A549 (cell line): ENCODE measurements around the gene HMCN1. TPM values are rescaled to one million over a fixed set of nuclear protein-coding genes. Genes with fewer than 3 reads are reported as not detected.

Source experiments
- ATAC-seq, 2 experiments: fragments of 200-7000 bp in 1 of 2; fragments of >200 bp in 1 of 2; cut with Nextera tagmentation in 1 of 2; cut with Tn5 transposase in 1 of 2; 3 replicates each; pipeline versions ENCODE4 v1.8.0 to v1.9.1; 2018 to 2020; ENCODE audit warnings: mild to moderate bottlenecking in 1 of 2, moderate library complexity in 1 of 2
- CTCF ChIA-PET: fragments of 300-600 bp; sonication (Branson Sonifier 250); formaldehyde crosslinking; extraction: SDS; loops from one replicate; lab custom pipeline; 2021; ENCODE audit warnings: antibody characterized with exemption, inconsistent platforms; lab: Yijun Ruan, JAX
- POLR2A ChIA-PET: fragments of 350-600 bp; formaldehyde crosslinking; extraction: SDS; loops from one replicate; lab custom pipeline; 2021; ENCODE audit warnings: antibody characterized with exemption, inconsistent platforms; lab: Yijun Ruan, JAX
- DNase-seq, 2 experiments: peaks; one replicate each; pipeline versions ENCODE4 v3.0.0 to v3.0.0-alpha.2; 2011 to 2016; ENCODE audit warnings: low read depth in 1 of 2, low spot score in 1 of 2
- FAIRE-seq: peaks from 2 replicates; lab custom pipeline; 2011; peaks lifted over from hg19 to GRCh38; lab: Jason Lieb, UNC
- H3K27ac ChIP-seq, 2 experiments: fragments of >200 bp; sonication (Bioruptor Twin); formaldehyde crosslinking; 3 replicates each; pipeline ENCODE4 v1.5.1; 2016 to 2017
- H3K4me1 ChIP-seq: fragments of >200 bp; sonication (Bioruptor Twin); formaldehyde crosslinking; 3 replicates; pipeline ENCODE4 v1.6.1; 2016
- H3K4me2 ChIP-seq: fragments of >200 bp; sonication (Bioruptor Twin); formaldehyde crosslinking; 3 replicates; pipeline ENCODE4 v1.6.1; 2016
- H3K4me3 ChIP-seq: fragments of >200 bp; sonication (Bioruptor Twin); formaldehyde crosslinking; 3 replicates; pipeline ENCODE4 v1.5.1; 2016
- H3K9me3 ChIP-seq: fragments of >200 bp; sonication (Bioruptor Twin); formaldehyde crosslinking; 3 replicates; pipeline ENCODE4 v1.6.1; 2016
- ATOH8 ChIP-seq: fragments of 250-450 bp; sonication (Bioruptor Pico); IDR thresholded peaks from 2 replicates; pipeline ENCODE4 v1.5.0; 2020; ENCODE audit warnings: low read depth, mild to moderate bottlenecking, moderate library complexity
- CBX8 ChIP-seq: fragments of 200-600 bp; sonication (generic); IDR thresholded peaks from 2 replicates; pipeline ENCODE4 v1.6.1; 2016
- CHD2 ChIP-seq: fragments of 150-350 bp; IDR thresholded peaks from 2 replicates; pipeline ENCODE4 v1.6.1; 2014; ENCODE audit warnings: low read length; ENCODE audit not compliant: partially characterized antibody
- CTCF ChIP-seq: fragments of >200 bp; sonication (Bioruptor Twin); formaldehyde crosslinking; IDR thresholded peaks from 3 replicates; pipeline ENCODE4 v1.5.1; 2016
- E2F6 ChIP-seq: IDR thresholded peaks from 2 replicates; pipeline ENCODE4 v1.6.1; 2012; ENCODE audit warnings: low read depth, borderline replicate concordance
- EHMT2 ChIP-seq: fragments of 200-600 bp; sonication (generic); IDR thresholded peaks from 2 replicates; pipeline ENCODE4 v1.6.1; 2016; ENCODE audit warnings: antibody characterized with exemption, low read depth, mild to moderate bottlenecking, moderate library complexity
- ELK1 ChIP-seq: fragments of 150-350 bp; IDR thresholded peaks from 2 replicates; pipeline ENCODE4 v1.6.1; 2014; ENCODE audit warnings: low read depth, mild to moderate bottlenecking, low read length
- ESRRA ChIP-seq: fragments of 150-350 bp; IDR thresholded peaks from 2 replicates; pipeline ENCODE4 v1.6.1; 2014; ENCODE audit warnings: mild to moderate bottlenecking, low read length, borderline replicate concordance
- FOSL2 ChIP-seq, 2 experiments: fragments of 450-650 bp in 1 of 2; fragments of >200 bp in 1 of 2; sonication (Bioruptor Twin) in 1 of 2; formaldehyde crosslinking; IDR thresholded peaks; 2 replicates each; pipeline versions ENCODE4 v1.5.0 to v1.6.1; 2016 to 2020; ENCODE audit warnings: mild to moderate bottlenecking in 1 of 2, moderate library complexity in 1 of 2
- FOXS1 ChIP-seq: fragments of 250-450 bp; sonication (Bioruptor Pico); IDR thresholded peaks from 2 replicates; pipeline ENCODE4 v1.5.0; 2020; ENCODE audit warnings: mild to moderate bottlenecking, moderate library complexity
- GATA3 ChIP-seq: IDR thresholded peaks from 2 replicates; pipeline ENCODE4 v1.6.1; 2012; ENCODE audit warnings: borderline replicate concordance
- HDAC2 ChIP-seq: fragments of 200-600 bp; sonication (generic); IDR thresholded peaks from 2 replicates; pipeline ENCODE4 v1.6.1; 2016
- HES2 ChIP-seq: fragments of >200 bp; sonication (Bioruptor Twin); formaldehyde crosslinking; IDR thresholded peaks from 2 replicates; pipeline ENCODE4 v1.6.1; 2016
- HOXB5 ChIP-seq: fragments of 250-450 bp; sonication (Bioruptor Pico); IDR thresholded peaks from 2 replicates; pipeline ENCODE4 v1.5.0; 2020; ENCODE audit warnings: mild to moderate bottlenecking, moderate library complexity
- JUN ChIP-seq, 2 experiments: fragments of >200 bp; sonication (Bioruptor Twin); formaldehyde crosslinking; IDR thresholded peaks; 2 replicates in 1 of 2; 3 replicates in 1 of 2; pipeline ENCODE4 v1.6.1; 2016 to 2017
- JUNB ChIP-seq: fragments of >200 bp; sonication (Bioruptor Twin); formaldehyde crosslinking; IDR thresholded peaks from 2 replicates; pipeline ENCODE4 v1.6.1; 2016
- KDM1A ChIP-seq: fragments of 200-600 bp; sonication (generic); IDR thresholded peaks from 2 replicates; pipeline ENCODE4 v1.6.1; 2016; ENCODE audit warnings: low read depth, mild to moderate bottlenecking
- KDM5A ChIP-seq: fragments of 200-600 bp; sonication (generic); IDR thresholded peaks from 2 replicates; pipeline ENCODE4 v1.6.1; 2016; ENCODE audit warnings: antibody characterized with exemption, mild to moderate bottlenecking
- MAFK ChIP-seq: fragments of 450-650 bp; IDR thresholded peaks from 2 replicates; pipeline ENCODE4 v1.6.1; 2014; ENCODE audit not compliant: partially characterized antibody
- MAZ ChIP-seq: fragments of 150-350 bp; IDR thresholded peaks from 2 replicates; pipeline ENCODE4 v1.6.1; 2014; ENCODE audit warnings: antibody characterized with exemption, low read depth, low read length, borderline replicate concordance
- NPAS2 ChIP-seq: fragments of 250-450 bp; sonication (Bioruptor Pico); IDR thresholded peaks from 2 replicates; pipeline ENCODE4 v1.8.0; 2022; ENCODE audit warnings: mild to moderate bottlenecking, moderate library complexity, borderline replicate concordance
- RCOR1 ChIP-seq: fragments of 150-350 bp; IDR thresholded peaks from 2 replicates; pipeline ENCODE4 v1.6.1; 2014; ENCODE audit warnings: antibody characterized with exemption, low read length, low read depth
- RNF2 ChIP-seq: fragments of 200-600 bp; sonication (generic); IDR thresholded peaks from 2 replicates; pipeline ENCODE4 v1.6.1; 2016; ENCODE audit warnings: low read depth, mild to moderate bottlenecking, antibody characterized with exemption, moderate library complexity, borderline replicate concordance
- SREBF2 ChIP-seq: fragments of 450-650 bp; IDR thresholded peaks from 2 replicates; pipeline ENCODE4 v1.6.1; 2014; ENCODE audit warnings: mild to moderate bottlenecking, moderate library complexity
- TFCP2L1 ChIP-seq: fragments of 250-450 bp; sonication (Bioruptor Pico); IDR thresholded peaks from 2 replicates; pipeline ENCODE4 v1.5.0; 2021; ENCODE audit warnings: mild to moderate bottlenecking
- USF2 ChIP-seq: fragments of 450-650 bp; IDR thresholded peaks from 2 replicates; pipeline ENCODE4 v1.6.1; 2014; ENCODE audit warnings: antibody characterized with exemption
- ZC3H11A ChIP-seq: fragments of 450-650 bp; IDR thresholded peaks from 2 replicates; pipeline ENCODE4 v1.6.1; 2014; ENCODE audit warnings: antibody characterized with exemption, mild to moderate bottlenecking
- ZNF302 ChIP-seq: fragments of 250-450 bp; sonication (Bioruptor Pico); IDR thresholded peaks from 2 replicates; pipeline ENCODE4 v1.9.0; 2021; ENCODE audit warnings: inconsistent platforms, mild to moderate bottlenecking, moderate library complexity
- ZSCAN20 ChIP-seq: fragments of 250-450 bp; sonication (Bioruptor Pico); IDR thresholded peaks from 2 replicates; pipeline ENCODE4 v1.8.0; 2022; ENCODE audit warnings: mild to moderate bottlenecking, moderate library complexity
- WGBS: methylation state at CpG from one replicate; pipeline ENCODE4 v1.1.6; 2017; ENCODE audit errors: missing lambda C conversion rate; 5-methylcytosine and 5-hydroxymethylcytosine counted together
- polyA plus RNA-seq, 4 experiments: library from polyadenylated mRNA; depleted of rRNA in 3 of 4; stranded (reverse); fragments of >200 nt; fragmentation: RNase III in 1 of 4; extraction: RNeasy Plus Mini Kit Qiagen cat#74134 plus additional on column Dnase treatment in 1 of 4; gene quantifications; 2 replicates in 3 of 4; 3 replicates in 1 of 4; pipeline ENCODE4 v1.2.3, GENCODE V29; 2011 to 2017

Gene HMCN1
- polyA plus RNA-seq, 2 of the 4 experiments (the other 2 are of a cell fraction) = 0.03 to 0.06 TPM

GRCh38 chr1:185807275-185807674 is 73.1 kb downstream of the HMCN1 start:
- ChIA-PET CTCF (no interaction called here), POLR2A (no interaction called here)
- ATAC-seq (no peak), FAIRE-seq (no peak), DNase-seq (no peak)
- no peak for TF ChIP-seq ELK1
- TF ChIP-seq EHMT2 = no peak
- no peak for TF ChIP-seq HOXB5
- no peak for TF ChIP-seq MAZ
- no peak for TF ChIP-seq E2F6
- no peaks in the 10 kb centered on the region for H3K9me3 ChIP-seq
- no peaks in the 10 kb centered on the region for H3K4me1 ChIP-seq
- no peak overlapping the region for H3K4me2 ChIP-seq
- no peak overlapping the region for H3K4me3 ChIP-seq
- H3K27ac ChIP-seq = no peak overlapping the region

GRCh38 chr1:185808631-185809030 is 74.4 kb downstream of the HMCN1 start:
- TF ChIP-seq CHD2 (no peak), KDM5A (no peak), RNF2 (no peak), RCOR1 (no peak), HOXB5 (no peak), ELK1 (no peak), ATOH8 (CRISPR knock-in tag) (no peak), EHMT2 (no peak), GATA3 (no peak), FOXS1 (CRISPR knock-in tag) (no peak), TFCP2L1 (CRISPR knock-in tag) (no peak), ZSCAN20 (CRISPR knock-in tag) (no peak), USF2 (no peak), NPAS2 (no peak)
- Histone ChIP-seq H3K4me3 (no peak overlapping the region), H3K27ac (no peak overlapping the region), H3K9me3 (no peaks in the 10 kb centered on the region), H3K4me1 (no peaks in the 10 kb centered on the region), H3K4me2 (no peak overlapping the region)
- FAIRE-seq = no peak
- ChIA-PET POLR2A (no interaction called here), CTCF (no interaction called here)
- ATAC-seq = no peak
- no peak for DNase-seq
- 2% methylated on average over 1 of the region's 1 CpG for WGBS

GRCh38 chr1:185811073-185811709 is 77.0 kb downstream of the HMCN1 start:
- H3K27ac ChIP-seq = no peak overlapping the region
- H3K4me3 ChIP-seq = no peak overlapping the region
- H3K9me3 ChIP-seq = no peaks in the 10 kb centered on the region
- FAIRE-seq = no peak
- no peak; a peak in 1 of 6 replicates for ATAC-seq
- CTCF ChIA-PET = interaction anchor here (0.6 to 1.3 kb wide), 2 partner anchors 401 to 1242 kb away, joined by 3 to 4 read pairs; no protein-coding TSS in a partner anchor
- WGBS = 31% methylated on average over 3 of the region's 3 CpGs
- no peak overlapping the region for H3K4me2 ChIP-seq
- DNase-seq = no peak
- POLR2A ChIA-PET = no interaction called here
- no peaks in the 10 kb centered on the region for H3K4me1 ChIP-seq
- TF ChIP-seq HES2 (no peak), HDAC2 (no peak), JUNB (no peak), NPAS2 (no peak), KDM1A (no peak), ZNF302 (CRISPR knock-in tag) (no peak), SREBF2 (no peak), ESRRA (no peak), CBX8 (no peak), JUN (IDR thresholded peaks at IDR 0.05) (no peak), ZC3H11A (no peak), MAFK (no peak), FOSL2 (IDR thresholded peaks at IDR 0.05) (no peak), FOSL2 (CRISPR knock-in tag; IDR thresholded peaks at IDR 0.05) (no peak), CTCF (no peak)
